Measurements from ENCODE around the gene TMOD2. TPM values are rescaled to one million over a fixed set of nuclear protein-coding genes. Genes with fewer than 3 reads are reported as not detected.

The TMOD2 gene
- total and polyA plus RNA-seq, 12 donors = 1.4 to 13.2 (median 7.0) TPM

GRCh38 chr15:51706926-51707608 is 44.3 kb upstream of the TMOD2 start:
- no peak for DNase-seq
- TF ChIP-seq POLR2A (IDR thresholded peaks at IDR 0.05) (no peak), CTCF (IDR thresholded peaks at IDR 0.05) (no peak)
- Histone ChIP-seq H3K9me3 (replicated peaks in 1 of 3) (no peaks in the 10 kb centered on the region), H3K36me3 (replicated peaks in 1 of 2) (no peaks in the 10 kb centered on the region), H3K27ac (no peak overlapping the region), H3K4me3 (no peak overlapping the region), H3K27me3 (no peaks in the 10 kb centered on the region), H3K4me1 (replicated peaks in 1 of 2) (no peaks in the 10 kb centered on the region)
- intact Hi-C loops (cut with DNase I) = no loop called here
- 79 to 82% (median 80%) methylated on average over 2 of the region's 2 CpGs for WGBS, 4 donors

GRCh38 chr15:51708013-51708412 is 43.4 kb upstream of the TMOD2 start:
- Histone ChIP-seq H3K36me3 (replicated peaks in 1 of 2) (no peaks in the 10 kb centered on the region), H3K4me3 (no peak overlapping the region)
- WGBS, 4 donors = 64 to 80% (median 76%) methylated on average over 5 of the region's 5 CpGs

GRCh38 chr15:51709031-51709430 is 42.4 kb upstream of the TMOD2 start:
- intact Hi-C loops (cut with DNase I) = no loop called here
- no peaks in the 10 kb centered on the region for H3K9me3 ChIP-seq (replicated peaks in 1 of 3)
- WGBS, 4 donors = 82 to 90% (median 89%) methylated on average over 5 of the region's 5 CpGs
- H3K4me3 ChIP-seq = no peak overlapping the region
- no peaks in the 10 kb centered on the region for H3K27me3 ChIP-seq
- H3K4me1 ChIP-seq (replicated peaks in 1 of 2) = no peaks in the 10 kb centered on the region
- no peak for DNase-seq
- TF ChIP-seq POLR2A (IDR thresholded peaks at IDR 0.05) (no peak), CTCF (IDR thresholded peaks at IDR 0.05) (no peak)
- H3K36me3 ChIP-seq (replicated peaks in 1 of 2) = no peaks in the 10 kb centered on the region
- no peak overlapping the region for H3K27ac ChIP-seq

More at GRCh38 chr15:51708013-51708412, 43.4 kb upstream of the TMOD2 start:
- DNase-seq = no peak
- Histone ChIP-seq H3K27ac (no peak overlapping the region), H3K4me1 (replicated peaks in 1 of 2) (no peaks in the 10 kb centered on the region), H3K27me3 (no peaks in the 10 kb centered on the region), H3K9me3 (replicated peaks in 1 of 3) (no peaks in the 10 kb centered on the region)
- intact Hi-C loops (cut with DNase I) = no loop called here
- no peak for TF ChIP-seq CTCF (IDR thresholded peaks at IDR 0.05)
- TF ChIP-seq POLR2A (IDR thresholded peaks at IDR 0.05) = no peak

- DNase-seq = no peak
- Histone ChIP-seq H3K4me1 (replicated peaks in 1 of 2) (no peaks in the 10 kb centered on the region), H3K27ac (no peak overlapping the region), H3K9me3 (replicated peaks in 1 of 3) (no peaks in the 10 kb centered on the region), H3K36me3 (replicated peaks in 1 of 2) (no peaks in the 10 kb centered on the region), H3K4me3 (no peak overlapping the region), H3K27me3 (no peaks in the 10 kb centered on the region)
- WGBS, 4 donors = 75 to 100% (median 88%) methylated on average over 1 of the region's 1 CpG
- intact Hi-C loops (cut with DNase I) = no loop called here
- TF ChIP-seq CTCF (IDR thresholded peaks at IDR 0.05) (no peak), POLR2A (IDR thresholded peaks at IDR 0.05) (no peak)
These were observed 37.2 kb upstream of the TMOD2 start for GRCh38 chr15:51714162-51714561.
